ENCODE data around the gene AUTS2. TPM values are rescaled to one million over a fixed set of nuclear protein-coding genes. Genes with fewer than 3 reads are reported as not detected.

The AUTS2 gene
- total and polyA plus RNA-seq, 2 of the 8 experiments (the other 6 are each of a cell fraction or from before 2014, with no cell fraction given), result 25.9 to 101 TPM

DNA sequence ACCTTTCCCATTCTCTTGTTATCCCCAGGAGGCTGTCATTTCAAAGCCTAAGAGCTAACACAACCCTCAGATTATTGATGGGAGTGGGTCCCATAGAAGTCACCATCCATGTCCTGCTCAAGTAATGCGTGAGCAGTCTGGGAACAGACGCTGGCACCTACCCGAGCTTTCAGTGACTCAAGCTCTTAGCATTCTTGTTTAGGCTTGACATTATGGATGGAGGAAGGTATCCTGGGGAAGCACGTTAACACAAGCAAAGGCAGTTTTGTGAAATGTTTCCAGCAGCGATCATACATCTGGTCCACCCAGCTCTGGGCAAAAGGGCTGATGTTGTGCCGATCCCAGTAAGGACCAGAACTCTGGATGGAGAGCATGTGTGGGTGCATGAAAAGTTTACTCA, 30.0 kb upstream of the AUTS2 start:
- no peaks in the 10 kb centered on the region for H3K23me2 ChIP-seq (ENCODE audit: low read depth, low read length)
- POLR2A ChIA-PET (ENCODE audit: partially characterized antibody), result no interaction called here
- DNase-seq (ENCODE audit: low read depth in 1 of 2, low spot score in 2 of 2) (no peak), FAIRE-seq (no peak)
- no peak overlapping the region for H3K4ac ChIP-seq (replicated peaks; ENCODE audit: insufficient read length, low read depth, low read length)
- H3K18ac ChIP-seq (ENCODE audit: extremely low read depth, low read length), result no peak overlapping the region
- no peak overlapping the region for H3K4me3 ChIP-seq (ENCODE audit: extremely low read depth in 1 of 4, insufficient read depth in 2 of 4, low read depth in 3 of 4, low read length in 4 of 4)
- no peaks in the 10 kb centered on the region for H3K79me2 ChIP-seq (ENCODE audit: control insufficient read depth in 1 of 2, insufficient read depth in 2 of 2, low read length in 2 of 2)
- TF ChIP-seq POLR2AphosphoS5 (IDR thresholded peaks at IDR 0.05; ENCODE audit: low read depth, low read length) (no peak), SRF (IDR thresholded peaks at IDR 0.05; ENCODE audit: low read depth, low read length) (no peak), CEBPB (IDR thresholded peaks at IDR 0.05; ENCODE audit: low read depth, low read length) (no peak), TBP (IDR thresholded peaks at IDR 0.05; ENCODE audit: low read depth, low read length) (no peak), SP2 (IDR thresholded peaks at IDR 0.05; ENCODE audit: low read length) (no peak), CBX8 (IDR thresholded peaks at IDR 0.05; ENCODE audit: borderline replicate concordance, low read depth, low read length) (no peak), YY1 (IDR thresholded peaks at IDR 0.05; ENCODE audit: low read depth, low read length) (no peak), POLR2A (IDR thresholded peaks at IDR 0.05; ENCODE audit: control extremely low read depth in 1 of 2, low read depth in 2 of 2, low read length in 2 of 2) (no peak), EZH2 (IDR thresholded peaks at IDR 0.05; ENCODE audit: low read depth, low read length, severe bottlenecking) (no peak)
- H3K9me3 ChIP-seq (ENCODE audit: insufficient read depth in 2 of 2, low read depth in 1 of 2, low read length in 1 of 2), result no peaks in the 10 kb centered on the region
- H2BK20ac ChIP-seq (ENCODE audit: low read length), result no peak overlapping the region
- no peaks in the 10 kb centered on the region for H4K20me1 ChIP-seq (replicated peaks in 1 of 2; ENCODE audit: control insufficient read depth in 1 of 2, insufficient read depth in 2 of 2, low read length in 2 of 2)
- H3K27ac ChIP-seq (ENCODE audit: low read depth, low read length), result no peak overlapping the region
- no peak overlapping the region for H2BK5ac ChIP-seq (ENCODE audit: low read depth, low read length)
- no peaks in the 10 kb centered on the region for H3K4me1 ChIP-seq (replicated peaks in 1 of 4; ENCODE audit: control insufficient read depth in 3 of 4, insufficient read depth in 4 of 4, low read length in 3 of 4)
- H3K14ac ChIP-seq (ENCODE audit: insufficient read length), result no peak overlapping the region
- H3K36me3 ChIP-seq (ENCODE audit: control insufficient read depth in 2 of 4, insufficient read depth in 4 of 4, low read length in 3 of 4), result no peaks in the 10 kb centered on the region
- no peak overlapping the region for H3K23ac ChIP-seq (ENCODE audit: insufficient read length)
- no peak overlapping the region for H2BK120ac ChIP-seq (replicated peaks; ENCODE audit: low read depth, low read length)
- no peak overlapping the region for H2BK12ac ChIP-seq (ENCODE audit: low read depth, low read length)
- H4K8ac ChIP-seq (ENCODE audit: extremely low read depth, insufficient read depth, low read length), result no peak overlapping the region
- H3K4me2 ChIP-seq (ENCODE audit: insufficient read depth in 1 of 2, low read depth in 2 of 2, low read length in 2 of 2), result no peak overlapping the region
- H3K9ac ChIP-seq (replicated peaks in 1 of 4; ENCODE audit: extremely low read depth in 1 of 4, low read depth in 3 of 4, low read length in 3 of 4), result no peak overlapping the region
- no peak overlapping the region for H4K5ac ChIP-seq (ENCODE audit: insufficient read length, low read depth, low read length)
- no peaks in the 10 kb centered on the region for H3K79me1 ChIP-seq (ENCODE audit: low read depth, low read length)
- CTCF ChIA-PET (ENCODE audit: partially characterized antibody), result no interaction called here
- no peaks in the 10 kb centered on the region for H3K27me3 ChIP-seq (replicated peaks in 1 of 4; ENCODE audit: control insufficient read depth in 3 of 4, extremely low read depth in 1 of 4, insufficient read depth in 3 of 4, low read length in 3 of 4)
- H4K91ac ChIP-seq (replicated peaks; ENCODE audit: insufficient read length, low read length), result no peak overlapping the region
- H2BK15ac ChIP-seq (ENCODE audit: low read length), result no peak overlapping the region
- no peak overlapping the region for H2AFZ ChIP-seq (ENCODE audit: low read length)
- no peak overlapping the region for H3K56ac ChIP-seq (replicated peaks; ENCODE audit: insufficient read length, low read depth, low read length)
- 80% methylated on average over 6 of the region's 6 CpGs; no CpG with 5 or more reads in 1 of the 2 experiments for WGBS, 2 experiments (ENCODE audit: extremely low coverage in 1 of 2, insufficient coverage in 1 of 2, insufficient read length in 1 of 2, insufficient replicate concordance in 2 of 2, low coverage in 1 of 2, low lambda C conversion rate in 2 of 2, missing lambda C conversion rate in 1 of 2)
- no peak overlapping the region for H2AK5ac ChIP-seq (ENCODE audit: low read depth, low read length)
